Prostate gland (tissue), 2 donors: Measurements from ENCODE around the gene PMP22.

ENCODE experiments used
- CTCF ChIP-seq, 4 experiments: fragments of 200-600 bp in 2 of 4; fragments of 450-650 bp in 2 of 4; sonication (generic) in 2 of 4; IDR thresholded peaks; 1 replicate in 3 of 4; 2 replicates in 1 of 4; pipeline ENCODE4 v1.5.1; 2016 to 2019; ENCODE audit warnings: antibody characterized with exemption in 4 of 4, mild to moderate bottlenecking in 2 of 4, moderate library complexity in 2 of 4
- POLR2A ChIP-seq: fragments of 450-650 bp; IDR thresholded peaks from one replicate; pipeline ENCODE4 v1.6.1; 2016; ENCODE audit warnings: antibody characterized with exemption, mild to moderate bottlenecking
- POLR2AphosphoS5 ChIP-seq: sonication (generic); formaldehyde crosslinking; IDR thresholded peaks from one replicate; pipeline ENCODE4 v1.6.1; 2017; ENCODE audit warnings: antibody characterized with exemption

GRCh38 chr17:15260376-15261257, 4.5 kb downstream of the PMP22 start:
- TF ChIP-seq POLR2AphosphoS5 (peak; percentile 17), CTCF (IDR thresholded peaks at IDR 0.05) (peak; percentile 72 to 93 (median 84)), POLR2A (peak; percentile 23)
